Suppressor macrophage treated with lipopolysaccharide for 4 hours (primary cell): ENCODE results near the gene RASA3.

Experiments used
- DNase-seq: peaks from one replicate; pipeline ENCODE4 v3.0.0-alpha.2; 2020

RASA3 gene

DNA sequence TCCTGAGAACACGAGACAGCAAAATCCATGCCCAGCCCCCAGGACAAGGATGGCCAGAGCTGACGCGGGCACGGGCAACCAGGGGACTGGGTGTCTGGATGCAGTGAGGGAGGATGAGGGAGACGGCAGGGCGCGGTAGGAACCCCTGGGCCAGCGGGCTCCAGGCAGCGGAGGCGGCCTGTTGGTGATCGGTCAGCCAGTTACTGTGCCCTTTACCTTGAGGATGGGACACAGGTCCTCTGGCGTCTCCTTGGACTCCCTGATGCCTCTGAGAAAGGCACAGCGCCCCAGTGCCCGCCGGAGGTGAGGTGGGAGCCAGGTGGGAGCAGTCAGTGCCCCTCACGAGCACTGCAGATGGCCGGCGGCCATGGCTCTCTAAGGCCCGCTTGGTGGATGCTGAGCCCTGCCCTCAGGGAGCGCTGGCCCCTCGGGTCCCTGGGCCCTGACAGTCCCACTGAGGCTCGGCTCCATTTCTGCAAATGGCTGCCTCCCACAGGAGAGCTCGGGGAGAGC lies 189.8 kb downstream of the RASA3 start:
- DNase-seq, result no peak

DNA sequence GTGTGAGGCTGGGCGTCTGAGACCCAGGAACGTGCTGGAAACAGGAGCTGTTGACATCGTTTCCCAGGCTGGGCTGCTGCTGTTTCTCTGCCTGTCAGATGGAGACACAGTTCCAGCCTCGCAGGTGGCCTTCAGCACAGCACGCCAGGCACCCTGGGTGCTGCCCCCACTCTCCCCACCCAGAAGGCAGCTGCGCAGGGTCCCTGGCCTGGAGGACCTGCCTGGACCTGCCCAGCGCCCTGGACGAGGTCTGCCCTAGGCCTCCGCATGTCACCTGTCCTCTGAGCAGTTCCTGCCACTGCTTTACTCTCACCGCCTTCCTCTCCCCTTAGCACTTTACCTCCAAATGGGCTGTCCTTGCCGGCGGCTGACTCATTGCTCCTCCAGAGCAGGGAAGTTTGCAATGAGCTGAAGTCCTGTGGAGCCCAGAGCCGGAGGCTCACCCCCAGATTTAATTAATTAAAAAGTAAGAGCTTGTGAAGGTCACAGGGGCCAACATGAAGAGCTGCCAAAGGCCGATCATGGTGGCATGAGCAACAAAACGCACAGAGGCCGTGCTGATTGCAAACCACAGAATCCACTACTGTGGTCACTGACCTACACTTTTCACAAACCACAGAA lies 190.7 kb downstream of the RASA3 start:
- DNase-seq, result no peak

DNA sequence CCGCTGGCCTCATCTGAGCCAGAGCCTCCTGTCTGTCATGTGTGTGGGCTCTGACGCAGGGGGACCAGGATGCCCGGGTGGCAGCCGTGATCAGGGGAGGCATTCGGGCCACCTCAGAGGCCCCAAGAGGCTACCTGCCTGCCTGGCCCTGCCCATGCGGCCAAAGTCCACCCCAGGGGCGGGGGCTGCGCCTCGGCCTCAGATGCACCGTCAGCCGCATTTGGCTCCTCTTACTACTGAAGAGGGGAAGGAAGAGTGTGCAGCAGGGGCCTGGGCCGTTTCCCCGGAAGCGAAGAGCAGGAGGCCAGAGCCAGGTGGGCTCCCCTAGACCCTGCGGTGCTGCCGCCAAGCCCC lies 192.5 kb downstream of the RASA3 start:
- no peak for DNase-seq

DNA sequence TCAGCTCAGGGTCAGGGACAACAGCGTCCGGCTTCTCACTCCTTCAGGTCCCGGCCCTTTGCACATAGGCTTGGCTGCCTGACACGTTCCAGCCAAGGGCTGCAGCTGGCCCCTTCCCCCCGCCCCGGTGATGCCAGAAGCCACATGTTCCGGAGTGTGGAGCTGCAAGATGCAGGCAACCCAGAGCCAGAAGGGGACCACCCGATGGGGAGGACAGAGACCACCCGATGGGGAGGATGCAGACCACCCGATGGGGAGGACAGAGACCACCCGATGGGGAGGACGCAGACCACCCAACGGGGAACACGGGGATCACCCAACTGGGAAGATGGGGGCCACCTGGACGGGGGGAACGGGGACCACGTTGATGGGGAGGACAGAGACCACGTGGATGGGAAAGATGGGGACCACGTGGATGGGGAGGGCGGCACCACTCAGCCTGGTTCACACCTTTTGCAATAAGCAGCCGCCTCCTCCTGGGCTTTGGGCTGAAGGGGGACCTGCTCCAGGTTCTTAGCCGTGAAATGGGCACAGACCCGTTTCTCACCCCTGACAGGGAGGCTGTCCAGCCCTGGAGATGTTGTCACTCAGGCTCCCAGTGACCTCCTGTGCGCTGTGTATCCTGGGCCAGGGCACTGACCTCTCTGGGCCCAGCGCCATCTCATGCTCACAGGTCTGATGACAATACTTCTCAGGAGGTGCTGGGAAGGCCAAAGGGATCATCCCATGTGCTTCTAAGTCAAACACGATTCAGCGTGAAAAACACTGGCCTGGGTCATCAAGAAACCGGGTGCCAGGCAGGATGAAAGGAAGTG lies 193.1 kb downstream of the RASA3 start:
- no peak for DNase-seq

DNA sequence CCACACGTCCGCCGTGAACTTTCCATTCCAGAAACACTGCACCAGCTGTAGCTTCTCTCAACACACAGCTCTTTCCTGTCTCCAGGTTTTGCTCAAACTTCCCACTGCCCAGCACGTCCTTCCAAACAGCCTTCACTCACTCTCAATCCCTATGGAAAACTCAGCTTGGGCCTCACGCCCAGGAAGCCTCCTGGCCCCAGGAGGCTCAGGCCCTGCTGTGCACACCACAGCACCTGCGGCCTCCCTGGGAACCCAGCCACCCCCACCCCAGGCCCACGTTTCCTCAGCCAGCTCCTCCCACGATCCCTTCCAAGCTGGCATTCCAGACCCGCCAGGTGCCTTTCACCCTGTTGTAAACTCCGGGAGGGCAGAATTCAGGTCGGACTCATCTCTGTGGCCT lies 193.7 kb downstream of the RASA3 start:
- DNase-seq, result no peak

DNA sequence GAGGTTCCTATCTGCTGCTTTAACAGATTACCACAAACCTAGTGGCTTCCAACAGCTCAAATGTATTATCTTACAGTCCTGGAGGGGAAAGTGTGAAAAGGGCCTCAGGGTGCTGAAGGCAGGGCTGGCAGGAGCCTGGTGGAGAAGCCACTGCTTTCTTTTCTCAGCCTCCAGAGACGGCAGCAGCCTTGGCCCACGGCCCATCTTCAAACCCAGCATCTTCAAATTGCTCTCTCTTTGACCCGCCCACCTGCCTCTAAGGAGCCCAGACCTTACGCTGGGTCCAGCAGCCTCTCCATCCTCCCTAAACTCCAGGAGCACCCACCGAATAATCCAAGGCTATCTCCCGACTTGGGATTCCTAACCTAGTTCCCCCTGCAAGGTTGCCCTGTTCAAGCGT lies 194.2 kb downstream of the RASA3 start:
- DNase-seq, result no peak

DNA sequence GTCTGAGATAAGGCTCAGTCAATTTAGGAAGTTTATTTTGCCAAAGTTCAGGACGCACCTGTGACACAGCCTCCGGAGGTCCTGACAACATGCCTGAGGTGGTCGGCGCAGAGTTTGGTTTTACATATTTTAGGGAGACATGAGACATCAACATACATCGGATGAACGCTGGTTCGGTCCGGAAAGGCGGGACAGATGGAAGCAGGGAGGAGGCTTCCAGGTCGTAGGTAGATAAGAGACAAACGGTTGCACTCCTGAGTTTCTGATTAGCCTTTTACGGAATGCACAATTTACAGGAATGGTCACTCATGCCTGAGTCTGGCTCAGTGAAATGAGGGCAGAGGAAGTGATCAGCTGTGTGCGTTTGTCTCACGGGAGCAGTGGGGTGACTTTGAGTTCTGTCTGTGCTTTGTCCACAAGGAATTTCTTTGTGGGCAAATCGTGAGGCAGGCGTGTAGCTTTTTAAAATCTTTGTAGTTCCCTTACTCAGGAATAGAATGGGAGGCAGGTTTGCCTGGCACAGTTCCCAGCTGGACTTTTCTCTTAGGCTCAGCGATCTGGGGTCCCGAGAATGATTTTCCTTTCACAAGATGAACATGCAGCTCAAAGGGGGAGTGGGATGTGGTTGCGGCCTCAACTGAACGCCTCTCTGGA lies 194.8 kb downstream of the RASA3 start:
- no peak for DNase-seq

DNA sequence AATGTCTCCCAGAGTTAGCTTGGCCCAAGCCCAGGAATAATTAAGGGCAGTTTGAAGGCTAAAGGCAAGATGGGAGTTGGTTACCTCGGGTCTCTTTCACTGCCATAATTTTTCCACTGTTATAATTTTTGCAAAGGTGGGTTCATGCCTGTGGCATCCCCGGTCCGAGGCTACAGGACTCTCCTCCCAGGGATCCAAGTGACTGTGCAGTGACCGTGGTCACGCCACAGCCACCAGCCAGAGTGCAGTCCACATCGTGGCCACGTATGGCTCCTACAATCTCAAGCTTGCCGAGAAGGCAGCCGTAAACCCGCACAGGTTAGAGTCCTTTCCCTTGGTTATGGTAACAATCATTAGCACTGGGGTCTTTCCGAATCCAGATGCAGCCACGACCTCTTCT lies 195.3 kb downstream of the RASA3 start:
- DNase-seq, result no peak

DNA sequence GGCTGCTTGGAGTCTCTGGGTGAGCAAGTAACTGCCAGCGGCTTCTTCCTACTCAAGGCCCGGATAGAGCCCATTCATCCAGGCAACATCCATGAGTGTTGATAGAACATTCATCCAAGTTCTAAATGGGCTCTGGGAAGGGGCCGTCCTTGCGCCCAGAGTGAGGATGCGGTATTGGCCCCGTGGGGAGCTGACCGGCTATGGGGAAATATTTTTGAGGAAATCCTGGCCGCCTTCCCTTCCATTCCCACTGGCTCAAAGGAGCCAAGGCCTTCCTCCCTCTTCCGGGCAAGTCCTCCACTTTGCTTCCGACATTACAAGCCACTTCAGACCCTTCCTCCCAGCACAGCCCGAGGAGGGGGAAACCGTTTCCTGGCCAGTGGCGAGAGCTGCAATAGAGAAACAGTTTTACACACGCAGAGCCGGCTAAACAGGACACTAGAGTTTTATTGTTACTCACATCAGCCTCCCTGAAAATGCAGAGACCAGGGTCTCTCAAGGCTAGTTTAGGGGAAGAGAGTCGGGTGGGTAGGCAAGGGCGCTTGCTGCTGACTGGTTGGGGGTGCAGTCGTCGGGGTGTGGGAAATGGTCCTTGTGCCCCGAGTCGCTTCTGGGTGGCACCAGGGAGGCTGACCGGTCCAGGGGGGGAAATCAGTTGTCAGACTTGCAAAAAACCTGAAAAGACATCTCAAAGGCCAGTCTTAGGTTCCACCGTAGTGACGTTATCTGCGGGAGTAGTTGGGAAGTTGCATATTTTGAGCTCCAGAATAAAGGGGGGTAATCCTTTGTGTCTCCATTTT lies 196.1 kb downstream of the RASA3 start:
- no peak for DNase-seq

DNA sequence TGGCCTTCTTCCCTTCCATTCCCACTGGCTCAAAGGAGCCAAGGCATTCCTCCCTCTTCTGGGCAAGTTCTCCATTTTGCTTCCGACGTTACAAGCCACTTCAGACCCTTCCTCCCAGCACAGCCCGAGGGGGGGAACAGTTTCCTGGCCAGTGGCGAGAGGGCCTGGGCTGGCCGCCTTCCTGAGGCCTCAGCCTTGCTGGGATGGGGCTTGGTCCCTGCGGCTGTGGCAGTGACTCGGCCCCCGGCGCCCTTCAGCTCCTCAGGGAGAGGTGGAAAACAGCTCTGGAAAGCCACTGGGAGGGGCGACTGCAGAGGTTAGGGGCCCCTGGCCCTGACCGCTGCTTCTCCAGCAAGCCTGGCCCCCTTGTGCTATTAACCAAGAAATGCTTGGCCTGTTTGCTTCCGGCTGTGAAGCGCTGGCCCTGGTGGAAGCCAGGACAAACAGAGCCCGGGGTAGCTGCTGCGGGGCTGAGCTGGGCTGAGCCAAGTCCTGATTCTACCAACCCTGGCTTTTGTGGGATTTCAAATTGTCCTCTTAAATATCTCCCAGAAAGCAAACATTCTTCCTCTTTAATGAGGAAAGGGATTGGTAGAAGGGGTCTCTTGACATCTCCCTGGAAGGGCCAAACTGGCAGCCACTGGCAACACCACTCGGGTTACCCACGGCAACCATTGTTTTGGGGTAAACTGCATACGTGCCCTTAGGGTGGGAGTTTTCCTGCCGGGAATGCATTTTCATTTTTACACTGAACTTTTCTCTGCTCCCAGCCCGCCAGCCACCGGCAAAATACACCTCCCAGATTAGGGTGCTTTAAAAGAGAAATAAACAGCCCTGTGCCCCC lies 197.2 kb downstream of the RASA3 start:
- DNase-seq, result no peak

DNA sequence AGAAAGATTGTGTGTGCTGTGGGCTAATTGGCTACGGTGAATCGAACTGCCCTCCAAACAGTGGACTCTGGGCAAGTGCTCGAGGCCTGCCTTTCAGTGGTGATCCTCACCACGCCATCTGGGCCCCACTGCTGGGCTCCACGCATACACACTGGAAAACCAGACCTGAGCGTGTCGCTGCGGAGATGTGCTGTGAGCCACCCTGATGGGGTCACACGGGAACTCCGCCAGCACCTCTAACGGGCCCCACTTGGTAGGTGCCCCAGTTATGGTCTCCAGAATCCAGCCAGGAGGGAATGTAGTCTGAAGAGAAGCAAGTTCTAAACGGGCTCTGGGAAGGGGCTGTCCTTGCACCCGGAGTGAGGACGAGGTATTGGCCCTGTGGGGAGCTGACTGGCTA lies 197.8 kb downstream of the RASA3 start:
- DNase-seq, result no peak

DNA sequence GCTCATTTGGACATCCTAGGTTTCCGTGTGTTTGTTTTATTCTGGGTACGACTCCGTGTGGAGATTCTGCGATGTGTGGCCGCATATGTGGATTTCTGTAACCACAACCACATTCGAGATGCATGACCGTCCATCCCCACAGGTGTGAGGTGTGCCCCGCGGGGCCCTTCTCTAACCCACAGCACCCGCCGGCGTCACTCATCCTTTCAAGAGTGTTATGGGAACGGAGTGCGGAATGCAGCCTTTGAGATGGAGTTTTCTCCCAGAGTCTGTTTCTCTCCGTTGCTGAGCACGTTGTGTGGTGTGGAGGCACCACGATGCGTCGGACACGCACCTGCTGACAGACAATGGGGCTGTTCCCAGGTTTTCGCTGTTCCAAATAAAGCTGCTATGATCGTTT lies 198.5 kb downstream of the RASA3 start:
- DNase-seq, result no peak

DNA sequence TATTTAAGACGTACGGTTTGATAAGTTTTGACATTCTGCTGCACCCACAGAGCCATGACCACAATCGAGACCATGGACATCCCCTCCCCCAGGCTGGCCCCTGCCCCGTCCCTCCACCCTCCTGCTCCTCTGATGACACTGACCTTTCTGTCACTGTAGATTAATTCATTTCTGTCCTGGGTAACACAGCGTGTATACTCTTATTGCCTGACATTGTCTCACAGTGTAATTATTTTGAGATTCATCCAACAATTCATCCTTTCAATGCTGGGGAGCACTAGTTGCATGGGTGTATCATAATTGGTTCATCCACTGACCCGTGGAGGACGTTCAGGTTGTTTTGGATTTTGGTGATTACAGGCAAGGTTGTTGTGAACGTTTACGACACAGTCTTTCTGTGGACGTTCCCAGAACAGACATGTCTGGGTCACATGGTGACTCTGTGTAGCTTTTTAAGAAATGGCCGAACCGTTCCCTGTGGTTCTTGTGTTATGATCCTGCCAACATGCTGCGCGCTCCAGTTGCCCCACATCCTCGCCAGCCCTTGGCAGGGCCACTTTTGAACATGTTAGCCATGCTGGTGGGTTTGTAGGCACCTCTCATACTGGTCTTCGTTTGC lies 200.5 kb downstream of the RASA3 start:
- DNase-seq, result no peak

DNA sequence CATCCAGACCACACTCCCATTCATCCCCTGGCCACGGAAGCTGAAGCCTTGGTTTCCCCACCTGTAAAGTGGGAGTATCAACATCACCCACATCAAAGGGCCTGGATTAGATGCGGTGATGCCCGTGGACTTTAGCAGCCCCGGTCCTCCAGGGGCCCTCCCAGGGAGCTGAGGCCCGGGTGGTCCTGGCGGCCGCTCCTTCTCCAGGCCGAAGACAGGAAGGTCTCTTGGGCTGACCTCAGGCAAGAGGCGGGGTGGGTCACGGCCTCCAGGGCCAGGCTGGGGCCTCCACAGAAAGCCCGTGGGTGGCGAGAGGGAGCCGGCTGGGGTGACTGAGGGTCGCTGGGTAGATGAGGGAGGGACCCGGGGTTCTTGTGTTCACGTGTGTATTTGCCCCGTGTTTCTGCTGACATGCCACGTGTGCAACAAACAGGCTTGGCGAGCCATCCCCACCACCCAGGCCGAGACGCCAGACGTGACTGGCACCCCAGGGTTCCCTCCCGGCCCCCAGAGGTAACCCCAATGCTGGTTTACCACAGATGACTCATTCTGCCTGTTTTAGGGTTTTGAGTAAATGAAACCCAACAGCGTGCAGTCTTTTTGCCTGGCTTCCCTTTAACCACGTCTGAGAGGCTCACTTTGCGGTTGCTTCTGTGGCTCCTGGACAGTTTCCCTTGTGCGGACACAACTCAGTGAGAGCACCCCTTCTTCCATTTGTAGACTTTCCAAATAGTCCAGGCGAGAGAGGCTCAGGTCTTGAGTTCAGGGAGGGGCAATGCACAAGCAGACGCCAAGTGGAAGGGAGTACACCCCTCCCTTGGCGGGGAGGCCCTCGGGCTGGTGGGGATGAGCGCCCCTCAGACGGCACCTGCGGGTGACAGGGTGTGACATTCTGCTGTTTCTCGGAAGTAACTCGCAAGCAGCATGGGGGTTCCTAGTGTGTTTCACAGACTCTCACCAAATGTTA lies 201.5 kb downstream of the RASA3 start:
- no peak for DNase-seq

DNA sequence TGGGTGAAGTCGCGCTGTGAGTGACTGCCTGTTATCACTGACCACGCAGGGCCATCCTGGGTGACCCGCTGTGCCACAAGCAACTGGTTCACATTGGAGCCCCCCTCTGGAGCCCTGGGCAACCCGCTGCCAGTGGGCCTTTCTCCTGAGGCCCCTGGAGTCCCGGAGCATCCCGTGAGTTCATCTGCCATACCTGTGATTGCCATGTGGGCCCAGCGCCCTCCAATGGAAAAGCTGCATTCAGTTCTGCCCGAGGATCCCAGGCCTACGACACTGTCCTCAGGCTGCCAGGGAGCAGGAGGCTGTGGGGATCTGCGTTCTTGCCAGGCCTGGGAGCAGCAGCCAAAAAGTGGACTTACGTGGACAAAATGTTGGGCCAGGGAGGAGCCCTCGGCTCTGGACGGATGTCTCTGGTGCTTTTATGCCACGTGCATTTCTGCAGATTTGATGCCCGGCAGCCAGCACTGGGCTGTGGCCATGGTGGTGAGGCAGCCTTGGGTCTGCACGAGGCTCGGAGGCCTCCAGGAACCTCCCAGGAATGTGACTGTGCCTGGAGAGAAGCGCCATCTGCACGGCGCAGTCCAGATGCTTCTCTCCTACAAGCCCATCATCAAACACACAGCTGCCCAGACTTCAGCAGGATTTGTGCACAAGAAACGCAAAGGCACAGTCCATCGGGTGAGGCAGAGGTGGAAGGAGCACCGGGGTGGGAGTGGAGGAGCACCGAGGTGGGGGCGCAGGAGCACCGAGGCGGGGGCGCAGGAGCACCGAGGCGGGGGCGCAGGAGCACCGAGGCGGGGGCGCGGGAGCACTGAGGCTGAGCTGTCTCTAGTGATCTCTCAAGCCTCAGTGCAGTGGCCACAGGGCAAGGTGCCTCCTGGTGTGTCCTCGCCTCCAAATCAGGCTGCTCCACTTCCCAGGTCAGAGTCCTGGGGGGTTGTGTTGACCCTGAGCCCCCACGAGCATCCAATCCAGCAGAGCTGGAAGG lies 202.5 kb downstream of the RASA3 start:
- DNase-seq, result no peak

DNA sequence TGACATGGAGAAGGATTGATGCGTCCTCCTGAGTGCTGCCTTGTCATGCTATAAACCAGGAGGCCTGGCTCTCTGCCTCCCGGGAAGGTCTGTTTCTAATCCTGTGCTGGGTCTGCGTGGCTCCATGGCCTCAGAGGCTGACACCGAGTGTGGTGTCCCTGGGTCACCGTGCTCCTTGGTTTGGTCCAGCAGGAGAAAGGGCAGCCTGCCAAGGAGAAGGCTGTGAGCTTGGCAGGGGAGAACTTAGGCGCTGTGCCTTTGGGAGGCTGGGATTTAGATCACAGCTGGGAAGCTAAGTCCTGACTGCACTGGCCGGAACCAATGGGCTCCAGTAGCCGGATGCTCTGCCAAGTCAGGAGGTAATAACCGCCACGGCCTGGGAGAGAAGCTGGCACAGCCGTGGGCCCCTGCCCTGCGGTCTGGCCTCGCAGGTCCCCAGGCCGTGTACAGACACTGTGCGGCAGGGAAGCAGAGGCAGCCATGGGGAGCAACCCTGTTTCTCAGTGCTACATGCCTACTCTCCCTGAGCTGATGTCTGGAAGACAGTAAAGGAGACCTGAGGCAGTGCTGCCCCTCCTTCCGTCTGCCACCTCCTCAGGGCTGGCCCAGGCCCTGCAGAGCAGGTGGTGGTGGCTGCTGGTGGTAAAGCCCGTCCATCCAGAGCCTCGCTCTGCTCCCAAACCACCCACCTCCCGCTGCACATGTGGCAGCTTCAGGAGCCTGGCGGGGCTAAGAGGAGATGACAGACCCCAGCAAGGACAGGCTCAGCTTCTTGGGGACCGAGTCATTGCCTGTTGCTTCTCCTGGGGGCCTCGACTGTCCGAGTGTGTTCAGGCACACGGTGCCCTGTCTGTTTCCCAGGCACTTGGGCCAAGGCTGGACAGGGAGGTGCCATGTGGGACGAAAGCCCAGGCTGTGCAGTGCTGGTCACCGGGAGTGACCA lies 203.5 kb downstream of the RASA3 start:
- DNase-seq, result no peak
